Activated naive CD4-positive, alpha-beta T cell treated with Interleukin-2 at 50 U/mL for 16 hours (primary cell): ENCODE data around the gene SEZ6L.

Experiments used
- DNase-seq: peaks from one replicate; pipeline ENCODE4 v3.0.0-alpha.2; 2020

The SEZ6L gene

GRCh38 chr22:26432619-26433311 is 263.5 kb downstream of the SEZ6L start:
- DNase-seq, result no peak
